ENCODE measurements around the gene NRDE2.

Gene NRDE2, protein sequence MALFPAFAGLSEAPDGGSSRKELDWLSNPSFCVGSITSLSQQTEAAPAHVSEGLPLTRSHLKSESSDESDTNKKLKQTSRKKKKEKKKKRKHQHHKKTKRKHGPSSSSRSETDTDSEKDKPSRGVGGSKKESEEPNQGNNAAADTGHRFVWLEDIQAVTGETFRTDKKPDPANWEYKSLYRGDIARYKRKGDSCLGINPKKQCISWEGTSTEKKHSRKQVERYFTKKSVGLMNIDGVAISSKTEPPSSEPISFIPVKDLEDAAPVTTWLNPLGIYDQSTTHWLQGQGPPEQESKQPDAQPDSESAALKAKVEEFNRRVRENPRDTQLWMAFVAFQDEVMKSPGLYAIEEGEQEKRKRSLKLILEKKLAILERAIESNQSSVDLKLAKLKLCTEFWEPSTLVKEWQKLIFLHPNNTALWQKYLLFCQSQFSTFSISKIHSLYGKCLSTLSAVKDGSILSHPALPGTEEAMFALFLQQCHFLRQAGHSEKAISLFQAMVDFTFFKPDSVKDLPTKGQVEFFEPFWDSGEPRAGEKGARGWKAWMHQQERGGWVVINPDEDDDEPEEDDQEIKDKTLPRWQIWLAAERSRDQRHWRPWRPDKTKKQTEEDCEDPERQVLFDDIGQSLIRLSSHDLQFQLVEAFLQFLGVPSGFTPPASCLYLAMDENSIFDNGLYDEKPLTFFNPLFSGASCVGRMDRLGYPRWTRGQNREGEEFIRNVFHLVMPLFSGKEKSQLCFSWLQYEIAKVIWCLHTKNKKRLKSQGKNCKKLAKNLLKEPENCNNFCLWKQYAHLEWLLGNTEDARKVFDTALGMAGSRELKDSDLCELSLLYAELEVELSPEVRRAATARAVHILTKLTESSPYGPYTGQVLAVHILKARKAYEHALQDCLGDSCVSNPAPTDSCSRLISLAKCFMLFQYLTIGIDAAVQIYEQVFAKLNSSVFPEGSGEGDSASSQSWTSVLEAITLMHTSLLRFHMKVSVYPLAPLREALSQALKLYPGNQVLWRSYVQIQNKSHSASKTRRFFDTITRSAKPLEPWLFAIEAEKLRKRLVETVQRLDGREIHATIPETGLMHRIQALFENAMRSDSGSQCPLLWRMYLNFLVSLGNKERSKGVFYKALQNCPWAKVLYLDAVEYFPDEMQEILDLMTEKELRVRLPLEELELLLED

GRCh38 chr14:90331497-90332270, at the start of gene NRDE2:
Gene NRDE2 (minus strand): TSS chr14:90331941. CDS start chr14:90331904, 37 bp downstream.
- DNase-seq (ENCODE audit: low read depth, low spot score): peak; percentile 46
- H3K27ac ChIP-seq: peak within 1 kb of the TSS; percentile 63

DNA sequence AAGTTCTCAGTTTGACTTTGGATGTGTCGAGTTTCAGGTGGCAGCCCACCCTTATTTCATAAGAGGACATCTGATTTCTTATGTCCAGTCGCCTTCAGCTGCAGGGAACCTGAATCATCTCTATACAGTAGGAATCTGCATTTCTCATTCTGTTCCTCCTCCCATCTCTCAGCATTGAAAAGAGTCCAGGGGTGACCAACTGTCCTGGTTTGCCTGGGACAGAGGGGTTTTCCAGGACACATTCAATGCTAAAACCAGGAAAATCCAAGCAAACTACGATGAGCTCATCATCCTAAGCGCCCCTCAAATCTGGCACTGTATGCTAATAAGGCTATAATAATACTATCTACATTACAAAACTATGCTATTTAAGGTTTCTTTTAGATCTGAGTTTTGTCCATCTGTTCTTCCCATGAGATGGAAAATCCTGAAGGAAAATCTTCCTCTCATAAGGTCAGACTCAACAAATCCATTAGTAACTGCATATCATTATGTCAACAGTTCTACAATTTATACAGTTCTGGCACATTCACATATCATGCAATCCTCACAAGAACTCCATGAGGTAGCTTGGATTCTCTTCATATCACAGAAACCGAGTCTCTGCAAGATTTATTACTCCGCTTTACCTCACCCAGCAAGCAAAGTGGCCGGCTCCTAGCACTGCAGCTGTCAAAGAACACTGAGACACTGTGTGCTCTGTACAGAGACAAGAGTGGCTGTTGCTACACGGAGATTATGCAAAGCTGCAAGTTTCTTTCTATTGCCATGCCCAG, 49.5 kb upstream of the NRDE2 start:
- DNase-seq (ENCODE audit: low read depth, low spot score): no peak
- no peak overlapping the region for H3K27ac ChIP-seq

- H3K27ac ChIP-seq: no peak overlapping the region
- no peak for DNase-seq (ENCODE audit: low read depth, low spot score)
Measured at GRCh38 chr14:90379106-90379505, 47.4 kb upstream of the NRDE2 start.

DNA sequence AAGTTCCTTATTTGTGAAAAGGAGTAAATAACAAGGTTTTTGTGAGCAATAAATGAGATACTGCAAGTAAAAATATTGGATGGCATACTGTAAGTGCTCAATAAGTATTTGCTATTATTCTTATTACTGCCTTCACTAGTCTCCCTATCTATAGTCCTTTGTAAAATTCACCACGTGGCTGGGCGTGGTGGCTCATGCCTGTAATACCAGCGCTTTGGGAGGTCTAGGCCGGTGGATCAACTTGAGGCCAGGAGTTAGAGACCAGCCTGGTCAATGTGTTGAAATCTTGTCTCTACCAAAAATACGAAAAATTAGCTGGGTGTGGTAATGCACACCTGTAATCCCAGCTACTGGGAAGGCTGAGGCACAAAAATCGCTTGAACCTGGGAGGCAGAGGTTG, 46.5 kb upstream of the NRDE2 start:
- DNase-seq (ENCODE audit: low read depth, low spot score): no peak
- H3K27ac ChIP-seq: no peak overlapping the region

- peak overlapping the region; percentile 9 for H3K27ac ChIP-seq
- DNase-seq (ENCODE audit: low read depth, low spot score): peak; percentile 66
Measured at GRCh38 chr14:90375934-90376333, 44.2 kb upstream of the NRDE2 start.

GRCh38 chr14:90374813-90375212, 43.1 kb upstream of the NRDE2 start:
- no peak for DNase-seq (ENCODE audit: low read depth, low spot score)
- H3K27ac ChIP-seq: no peak overlapping the region

GRCh38 chr14:90373887-90374286, 42.1 kb upstream of the NRDE2 start:
- DNase-seq (ENCODE audit: low read depth, low spot score): no peak

GRCh38 chr14:90368946-90369721, 37.4 kb upstream of the NRDE2 start:
- DNase-seq (ENCODE audit: low read depth, low spot score): no peak
- no peak overlapping the region for H3K27ac ChIP-seq

More at GRCh38 chr14:90373887-90374286, 42.1 kb upstream of the NRDE2 start:
- no peak overlapping the region for H3K27ac ChIP-seq

DNA sequence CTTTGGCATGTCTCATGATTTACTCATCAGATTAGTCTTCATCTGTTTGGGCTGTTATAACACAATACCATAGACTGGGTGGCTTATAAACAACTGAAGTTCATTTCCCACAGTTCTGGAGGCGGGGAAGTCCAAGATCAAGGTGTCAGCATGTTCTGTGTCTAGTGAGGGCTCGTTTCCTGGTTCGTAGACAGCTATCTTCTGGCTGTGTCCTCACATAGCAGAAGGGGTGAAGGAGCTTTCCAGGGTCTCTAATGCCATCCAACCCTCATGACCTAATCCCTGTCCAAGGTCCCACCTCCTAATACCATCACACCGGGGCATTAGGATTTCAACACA, 30.8 kb upstream of the NRDE2 start:
- DNase-seq (ENCODE audit: low read depth, low spot score): no peak
- H3K27ac ChIP-seq: no peak overlapping the region

DNA sequence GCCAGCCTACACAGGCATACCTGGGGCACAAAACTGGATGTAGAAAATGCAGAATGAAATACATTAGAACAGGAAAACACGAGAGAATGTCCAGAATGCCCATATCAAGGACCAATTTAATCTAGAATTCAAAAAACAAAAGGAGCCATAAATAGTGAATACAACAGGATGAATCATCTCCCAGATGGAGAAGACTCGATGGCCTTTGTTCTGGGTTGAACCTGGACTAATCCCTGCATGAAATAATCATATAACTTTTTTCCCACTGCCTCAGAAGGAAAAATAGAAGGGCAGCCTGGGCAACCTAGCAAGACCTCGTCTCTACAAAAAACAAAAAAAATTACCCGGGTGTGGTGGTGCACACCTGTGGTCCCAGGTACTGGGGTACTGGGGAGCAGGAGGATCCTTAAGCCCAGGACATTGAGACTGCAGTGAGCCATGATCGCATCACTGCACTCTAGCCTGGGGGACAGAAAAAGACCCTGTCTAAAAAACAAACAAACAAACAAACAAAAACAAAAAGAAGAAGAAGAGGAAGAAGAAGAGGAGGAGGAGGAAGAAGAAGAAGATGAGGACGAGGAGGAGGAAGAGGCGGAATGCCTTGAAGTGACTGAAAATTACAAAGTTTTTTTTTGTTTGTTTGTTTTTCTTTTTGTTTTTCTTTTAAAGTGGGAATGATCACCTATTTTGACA, 30.3 kb upstream of the NRDE2 start:
- DNase-seq (ENCODE audit: low read depth, low spot score): no peak
- no peak overlapping the region for H3K27ac ChIP-seq

- no peak for DNase-seq (ENCODE audit: low read depth, low spot score)
Measured at GRCh38 chr14:90358359-90358758, 26.6 kb upstream of the NRDE2 start.

DNA sequence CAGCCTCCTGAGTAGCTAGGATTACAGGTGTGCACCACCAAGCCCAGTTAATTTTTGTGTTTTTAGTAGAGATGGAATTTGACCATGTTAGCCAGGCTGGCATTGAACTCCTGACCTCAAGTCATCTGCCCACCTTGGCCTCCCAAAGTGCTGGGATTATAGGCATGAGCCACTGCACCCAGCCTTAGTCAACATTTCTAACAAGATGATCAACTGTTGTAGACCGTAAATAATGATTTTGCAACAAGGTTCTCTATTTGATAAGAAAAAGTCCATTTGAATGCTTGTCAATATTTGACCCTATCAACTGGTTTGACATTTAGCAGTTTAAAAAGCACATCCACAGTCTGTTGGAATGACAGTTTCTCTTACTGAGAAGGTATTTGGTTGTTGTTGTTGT, 25.2 kb upstream of the NRDE2 start:
- H3K27ac ChIP-seq: no peak overlapping the region
- no peak for DNase-seq (ENCODE audit: low read depth, low spot score)

More at GRCh38 chr14:90358359-90358758, 26.6 kb upstream of the NRDE2 start:
- no peak overlapping the region for H3K27ac ChIP-seq

DNA sequence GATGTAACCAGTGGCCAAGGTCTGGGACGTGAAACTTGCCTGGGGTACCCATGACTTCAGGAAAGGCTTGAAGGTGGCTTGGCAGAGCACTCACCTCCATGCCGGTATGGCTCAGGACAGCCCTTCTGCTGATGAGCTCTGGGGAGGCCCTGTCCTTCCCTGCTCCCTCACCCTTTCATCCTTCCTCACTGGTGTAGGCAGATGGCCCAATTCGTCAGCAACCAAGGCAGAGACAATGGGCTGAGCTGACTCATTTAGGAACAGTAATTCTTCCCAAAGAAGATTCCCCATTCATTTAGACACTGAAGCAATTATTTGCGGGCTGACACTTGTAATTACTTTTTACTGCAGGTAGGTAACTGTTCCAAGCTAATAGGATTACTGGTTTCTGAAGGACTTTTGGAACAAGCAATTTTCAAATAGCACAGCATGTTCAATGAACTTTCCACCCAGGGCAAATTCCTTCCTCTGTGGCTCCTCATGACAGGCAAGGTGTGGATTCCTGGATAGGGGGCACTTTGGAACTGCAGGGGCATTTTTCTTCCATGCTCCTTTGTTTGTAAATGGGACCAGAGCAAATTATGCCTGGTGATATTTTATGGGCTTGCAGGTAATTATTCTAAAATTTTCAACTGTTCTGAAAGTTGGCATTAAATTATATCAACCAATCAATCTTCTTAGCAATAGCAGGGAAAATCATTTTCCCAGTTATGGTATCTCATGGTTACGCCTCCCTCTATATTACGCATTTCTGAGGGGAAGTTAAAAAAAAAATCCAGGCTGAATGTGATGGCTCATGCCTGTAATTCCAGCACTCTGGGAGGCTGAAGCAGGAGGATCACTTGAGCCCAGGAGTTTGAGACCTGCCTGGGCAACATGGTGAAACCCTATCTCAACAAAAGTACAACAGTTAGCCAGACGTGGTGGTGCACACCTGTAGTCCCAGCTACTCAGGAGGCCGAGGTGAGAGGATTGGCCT, 24.1 kb upstream of the NRDE2 start:
- H3K27ac ChIP-seq: no peak overlapping the region

GRCh38 chr14:90354551-90355298, 23.0 kb upstream of the NRDE2 start:
- no peak overlapping the region for H3K27ac ChIP-seq
- DNase-seq (ENCODE audit: low read depth, low spot score): no peak

More for the DNA sequence above, 24.1 kb upstream of the NRDE2 start:
- no peak for DNase-seq (ENCODE audit: low read depth, low spot score)

DNA sequence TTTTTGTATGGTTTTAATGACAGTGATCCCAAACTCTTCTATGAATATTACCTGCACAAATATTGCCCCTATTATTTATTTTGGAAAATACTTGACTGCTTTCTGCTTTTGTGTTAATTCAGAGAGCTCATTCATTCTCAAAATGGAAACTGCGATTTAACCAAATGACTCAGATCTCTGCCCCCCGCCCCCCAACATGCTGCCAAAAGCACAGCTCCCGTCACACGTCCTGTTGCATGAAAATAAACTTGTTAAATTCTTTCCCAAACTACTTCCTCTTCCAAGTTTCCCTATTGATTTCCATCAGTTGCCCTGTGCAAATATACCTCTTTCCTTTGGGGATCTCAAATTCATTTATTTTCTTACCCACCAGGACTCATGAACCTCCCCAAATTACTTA, 18.0 kb upstream of the NRDE2 start:
- no peak for DNase-seq (ENCODE audit: low read depth, low spot score)
- H3K27ac ChIP-seq: no peak overlapping the region

DNA sequence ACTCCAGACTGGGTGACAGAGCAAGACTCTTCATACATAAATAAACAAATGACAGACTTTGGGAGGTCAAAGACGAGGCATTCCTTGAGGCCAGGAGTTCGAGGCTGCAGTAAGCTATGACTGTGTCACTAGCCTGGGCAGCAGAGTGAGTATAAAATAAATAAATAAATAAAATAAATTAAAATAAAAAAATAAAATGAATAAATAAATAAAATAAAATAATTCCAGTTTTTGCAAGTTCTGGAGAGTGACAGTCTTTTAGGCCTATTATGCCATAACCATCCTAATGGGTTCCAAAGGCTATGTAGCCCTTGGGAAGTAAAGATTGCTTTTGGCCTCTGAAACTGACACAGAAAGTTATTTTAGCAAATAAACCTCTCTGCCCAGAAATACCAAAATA, 16.5 kb upstream of the NRDE2 start:
- no peak for DNase-seq (ENCODE audit: low read depth, low spot score)
- H3K27ac ChIP-seq: no peak overlapping the region
